ENCODE results near the gene C6orf89. TPM values are rescaled to one million over a fixed set of nuclear protein-coding genes. Genes with fewer than 3 reads are reported as not detected.
A peak's percentile ranks its signal among the peaks of the same experiment; 100 is the strongest.

Gene C6orf89, protein sequence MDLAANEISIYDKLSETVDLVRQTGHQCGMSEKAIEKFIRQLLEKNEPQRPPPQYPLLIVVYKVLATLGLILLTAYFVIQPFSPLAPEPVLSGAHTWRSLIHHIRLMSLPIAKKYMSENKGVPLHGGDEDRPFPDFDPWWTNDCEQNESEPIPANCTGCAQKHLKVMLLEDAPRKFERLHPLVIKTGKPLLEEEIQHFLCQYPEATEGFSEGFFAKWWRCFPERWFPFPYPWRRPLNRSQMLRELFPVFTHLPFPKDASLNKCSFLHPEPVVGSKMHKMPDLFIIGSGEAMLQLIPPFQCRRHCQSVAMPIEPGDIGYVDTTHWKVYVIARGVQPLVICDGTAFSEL
- polyA plus RNA-seq: 29.0 to 34.9 TPM (median 31.0 TPM) in 3 replicates
- 10.6 TPM for polyA plus RNA-seq (2011; ENCODE audit: low read depth)
- 16.6 and 25.5 TPM in 2 replicates for polyA plus RNA-seq (2011; cell fraction: cytosol; rRNA removed)
- polyA plus RNA-seq (2011; cell fraction: nucleus; rRNA removed): 53.2 and 56.2 TPM in 2 replicates
- polyA plus RNA-seq (2012; ENCODE audit: low replicate concordance): 24.2 and 27.1 TPM in 2 replicates
- polyA minus RNA-seq: 22.0 to 34.1 TPM (median 30.7 TPM) in 3 replicates
- 7.5 TPM for polyA minus RNA-seq (2011; cell fraction: cytosol; rRNA and poly(A)+ RNA removed)
- polyA minus RNA-seq (2011; cell fraction: nucleus; rRNA and poly(A)+ RNA removed): 21.6 and 42.5 TPM in 2 replicates

DNA sequence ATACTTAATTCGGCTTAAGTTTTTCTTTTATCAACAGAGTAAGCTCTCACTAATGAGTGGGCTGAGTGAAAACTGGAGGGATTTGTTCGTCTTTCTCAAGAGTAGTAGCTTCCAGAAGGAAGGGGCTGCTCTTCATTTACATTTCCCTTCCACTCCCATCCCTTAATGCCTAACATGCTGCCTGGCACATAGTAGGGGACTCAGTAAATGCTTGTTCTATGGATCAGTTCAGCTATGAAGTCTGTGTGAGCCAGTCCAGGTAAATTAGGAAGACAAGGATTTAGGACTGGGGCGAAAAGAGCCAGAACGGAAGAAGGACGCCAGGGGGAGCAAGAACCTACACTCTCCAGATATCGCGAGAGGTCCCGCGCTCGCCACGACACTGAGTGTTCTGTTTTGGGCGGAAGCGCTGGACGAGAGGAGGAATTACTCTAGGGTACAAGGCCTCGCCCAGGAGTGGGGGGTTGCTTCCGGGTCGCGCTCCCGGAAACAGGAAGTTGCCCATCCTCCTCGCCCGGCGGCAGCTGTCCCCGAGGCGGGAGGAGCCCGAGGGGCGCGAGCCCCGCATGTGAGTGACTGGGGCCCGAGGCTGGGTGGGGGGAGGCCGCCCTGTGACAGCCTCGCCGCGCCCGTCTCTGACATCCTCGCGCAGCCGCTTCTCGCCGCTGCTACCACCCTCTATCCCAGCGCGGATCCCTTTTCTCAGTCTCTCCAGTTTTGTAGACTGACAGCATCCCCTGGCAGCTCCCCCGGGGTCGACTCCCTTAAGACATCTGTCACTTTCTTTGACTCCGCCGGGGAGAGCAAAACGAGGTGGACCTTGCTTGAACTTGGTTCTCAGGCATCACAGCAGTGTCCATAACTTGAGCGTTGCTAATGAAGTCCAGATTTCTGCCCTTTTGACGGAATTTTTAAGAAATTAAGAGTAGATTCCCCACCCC is at the start of gene C6orf89:
TSS of gene C6orf89 (plus strand) at position 492 of the 941 bp plus-strand sequence. CDS start 13,493 bp downstream, outside the sequence.
- no peaks in the 10 kb centered on the region for H3K9me3 ChIP-seq (ENCODE audit: control insufficient read depth, low read depth, low read length)
- H4K20me1 ChIP-seq (ENCODE audit: control insufficient read depth, extremely low read depth, insufficient read depth, low read length): no peaks in the 10 kb centered on the region
- peak within 1 kb of the TSS; percentile 88 for H3K4me2 ChIP-seq (ENCODE audit: control insufficient read depth, extremely low read depth, insufficient read depth, low read depth, low read length)
- dilution Hi-C loops (cut with MboI; ENCODE audit: extremely low pct_ligation_motif_present, low sequenced_read_pairs): no loop called here
- TF ChIP-seq, protein P1, sequence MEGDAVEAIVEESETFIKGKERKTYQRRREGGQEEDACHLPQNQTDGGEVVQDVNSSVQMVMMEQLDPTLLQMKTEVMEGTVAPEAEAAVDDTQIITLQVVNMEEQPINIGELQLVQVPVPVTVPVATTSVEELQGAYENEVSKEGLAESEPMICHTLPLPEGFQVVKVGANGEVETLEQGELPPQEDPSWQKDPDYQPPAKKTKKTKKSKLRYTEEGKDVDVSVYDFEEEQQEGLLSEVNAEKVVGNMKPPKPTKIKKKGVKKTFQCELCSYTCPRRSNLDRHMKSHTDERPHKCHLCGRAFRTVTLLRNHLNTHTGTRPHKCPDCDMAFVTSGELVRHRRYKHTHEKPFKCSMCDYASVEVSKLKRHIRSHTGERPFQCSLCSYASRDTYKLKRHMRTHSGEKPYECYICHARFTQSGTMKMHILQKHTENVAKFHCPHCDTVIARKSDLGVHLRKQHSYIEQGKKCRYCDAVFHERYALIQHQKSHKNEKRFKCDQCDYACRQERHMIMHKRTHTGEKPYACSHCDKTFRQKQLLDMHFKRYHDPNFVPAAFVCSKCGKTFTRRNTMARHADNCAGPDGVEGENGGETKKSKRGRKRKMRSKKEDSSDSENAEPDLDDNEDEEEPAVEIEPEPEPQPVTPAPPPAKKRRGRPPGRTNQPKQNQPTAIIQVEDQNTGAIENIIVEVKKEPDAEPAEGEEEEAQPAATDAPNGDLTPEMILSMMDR (optimal IDR thresholded peaks at IDR 0.05 in 1 of 3, IDR thresholded peaks at IDR 0.05 in 1 of 3, conservative IDR thresholded peaks at IDR 0.05 in 1 of 3; ENCODE audit: extremely low read depth in 1 of 3, insufficient read depth in 2 of 3, low read length in 3 of 3): peak; percentile 82 to 89 (median 88)
- no peak for TF ChIP-seq EZH2 (IDR thresholded peaks at IDR 0.05; ENCODE audit: low read length)
- no peaks in the 10 kb centered on the region for H3K27me3 ChIP-seq (ENCODE audit: control insufficient read depth, extremely low read depth, insufficient read depth, low read length)
- peak within 1 kb of the TSS; percentile 100 for H2AFZ ChIP-seq (ENCODE audit: control insufficient read depth, low read length)
- peaks cover 28% of the 10 kb centered on the region for H3K79me2 ChIP-seq (ENCODE audit: control insufficient read depth, insufficient read depth, low read length)
- H3K9me1 ChIP-seq (ENCODE audit: control insufficient read depth, extremely low read depth, insufficient read depth, low read length): no peaks in the 10 kb centered on the region
- H3K4me3 ChIP-seq (ENCODE audit: control insufficient read depth in 2 of 3, extremely low read depth in 1 of 3, insufficient read depth in 2 of 3, low read depth in 1 of 3, low read length in 3 of 3): peak within 1 kb of the TSS; percentile 90 to 100 (median 98)
- H3K36me3 ChIP-seq (ENCODE audit: control insufficient read depth in 2 of 2, extremely low read depth in 1 of 2, insufficient read depth in 2 of 2, low read length in 2 of 2): no peaks in the 10 kb centered on the region
- peak within 1 kb of the TSS; percentile 83 for H3K27ac ChIP-seq (ENCODE audit: control insufficient read depth, insufficient read depth, low read length)
- H3K4me1 ChIP-seq (ENCODE audit: control insufficient read depth, extremely low read depth, insufficient read depth, low read length): peaks cover 11% of the 10 kb centered on the region
- peak within 1 kb of the TSS; percentile 93 for H3K9ac ChIP-seq (ENCODE audit: control insufficient read depth, extremely low read depth, insufficient read depth, low read length)
- peak; percentile 88 for DNase-seq (ENCODE audit: low read depth, low spot score)
- peak; percentile 69 for FAIRE-seq

DNA sequence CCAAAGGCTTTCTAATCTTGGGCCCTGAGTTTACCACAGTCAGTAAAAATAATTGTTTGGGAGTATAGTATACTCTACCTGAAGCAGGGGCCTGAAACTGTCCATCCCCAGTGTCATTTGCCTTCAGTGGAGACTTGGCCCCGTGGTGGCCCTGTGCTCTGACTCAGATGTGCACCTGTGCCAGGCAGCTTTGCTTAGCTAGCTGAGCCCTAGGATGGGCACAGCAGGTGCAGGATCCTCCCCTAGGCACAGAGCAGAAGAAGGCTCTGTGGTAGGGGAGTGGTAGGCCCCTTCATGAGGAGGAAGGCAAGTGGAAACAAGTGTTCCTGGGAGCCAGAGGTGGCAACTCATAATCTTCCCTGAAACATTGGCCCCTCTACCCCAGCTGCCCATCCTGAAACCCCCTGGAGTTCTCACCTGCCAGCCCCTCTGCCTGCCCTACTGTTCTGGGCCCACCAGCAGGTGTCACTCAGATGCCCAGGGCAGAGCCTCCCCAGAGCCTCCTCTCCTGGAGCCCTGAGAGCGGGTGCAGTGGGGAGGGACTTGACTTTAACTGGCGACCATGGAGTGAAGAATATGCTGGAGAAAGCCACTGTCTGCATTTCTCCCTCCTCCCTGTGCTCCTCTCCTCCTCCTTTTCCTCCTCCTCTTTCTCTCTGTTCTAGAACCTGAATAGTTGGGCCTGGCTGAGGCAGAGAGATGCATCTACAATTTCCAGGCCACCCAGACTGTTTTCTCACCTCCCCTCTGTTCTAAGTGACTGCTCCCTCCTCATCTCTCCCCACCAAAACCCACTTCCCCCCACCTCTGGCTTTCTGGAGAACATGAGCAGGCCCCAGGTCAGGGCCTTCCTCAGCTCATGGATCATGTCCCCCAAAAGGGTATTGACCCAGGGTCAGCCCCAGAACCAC is 49.4 kb upstream of the C6orf89 start:
- Histone ChIP-seq H3K27me3 (ENCODE audit: control insufficient read depth, extremely low read depth, insufficient read depth, low read length) (peaks cover 44% of the 10 kb centered on the region), H2AFZ (ENCODE audit: control insufficient read depth, low read length) (no peak overlapping the region), H3K36me3 (ENCODE audit: control insufficient read depth in 2 of 2, extremely low read depth in 1 of 2, insufficient read depth in 2 of 2, low read length in 2 of 2) (no peaks in the 10 kb centered on the region), H3K9me1 (ENCODE audit: control insufficient read depth, extremely low read depth, insufficient read depth, low read length) (no peaks in the 10 kb centered on the region), H3K79me2 (ENCODE audit: control insufficient read depth, insufficient read depth, low read length) (no peaks in the 10 kb centered on the region), H3K27ac (ENCODE audit: control insufficient read depth, insufficient read depth, low read length) (no peak overlapping the region), H4K20me1 (ENCODE audit: control insufficient read depth, extremely low read depth, insufficient read depth, low read length) (no peaks in the 10 kb centered on the region), H3K4me3 (ENCODE audit: control insufficient read depth in 2 of 3, extremely low read depth in 1 of 3, insufficient read depth in 2 of 3, low read depth in 1 of 3, low read length in 3 of 3) (no peak overlapping the region), H3K4me2 (ENCODE audit: control insufficient read depth, extremely low read depth, insufficient read depth, low read depth, low read length) (no peak overlapping the region), H3K4me1 (ENCODE audit: control insufficient read depth, extremely low read depth, insufficient read depth, low read length) (peaks cover 4% of the 10 kb centered on the region), H3K9me3 (ENCODE audit: control insufficient read depth, low read depth, low read length) (no peaks in the 10 kb centered on the region), H3K9ac (ENCODE audit: control insufficient read depth, extremely low read depth, insufficient read depth, low read length) (no peak overlapping the region)
- dilution Hi-C loops (cut with MboI; ENCODE audit: extremely low pct_ligation_motif_present, low sequenced_read_pairs): no loop called here
- TF ChIP-seq, protein P1 (optimal IDR thresholded peaks at IDR 0.05 in 1 of 3, IDR thresholded peaks at IDR 0.05 in 1 of 3, conservative IDR thresholded peaks at IDR 0.05 in 1 of 3; ENCODE audit: extremely low read depth in 1 of 3, insufficient read depth in 2 of 3, low read length in 3 of 3): peak in 1 of 3 experiments; percentile 9
- no peak for TF ChIP-seq EZH2 (IDR thresholded peaks at IDR 0.05; ENCODE audit: low read length)
- DNase-seq (ENCODE audit: low read depth, low spot score) (no peak), FAIRE-seq (no peak)

Data from keratinocyte (primary cell).